ENCODE results near the gene PAQR9.
A peak's percentile ranks its signal among the peaks of the same experiment; 100 is the strongest.

PAQR9 gene

GRCh38 chr3:142999881-143000280, 36.4 kb upstream of the PAQR9 start:
- H2AFZ ChIP-seq (ENCODE audit: low read depth, low read length, severe bottlenecking), result no peak overlapping the region
- peaks cover 34% of the 10 kb centered on the region for H3K79me2 ChIP-seq (ENCODE audit: insufficient read depth, low read length)
- no peak overlapping the region for H3K9ac ChIP-seq (ENCODE audit: low read length)
- no peaks in the 10 kb centered on the region for H3K9me3 ChIP-seq (ENCODE audit: insufficient read depth, low read length)
- no peaks in the 10 kb centered on the region for H3K9me2 ChIP-seq (replicated peaks; ENCODE audit: insufficient read depth, low read length)
- no peak overlapping the region for H3K4me3 ChIP-seq (ENCODE audit: insufficient read depth, low read length, poor library complexity, severe bottlenecking)
- H3K4me2 ChIP-seq (ENCODE audit: low read depth, low read length, poor library complexity, severe bottlenecking), result peak overlapping the region; percentile 64
- no peaks in the 10 kb centered on the region for H3K36me3 ChIP-seq (ENCODE audit: low read length)
- H4K20me1 ChIP-seq (ENCODE audit: low read depth, low read length), result peaks cover 11% of the 10 kb centered on the region
- no peaks in the 10 kb centered on the region for H3F3A ChIP-seq (ENCODE audit: insufficient read depth)
- no peak for TF ChIP-seq EZH2phosphoT487 (conservative IDR thresholded peaks at IDR 0.05; ENCODE audit: low read length)
- TF ChIP-seq CTCF (IDR thresholded peaks at IDR 0.05; ENCODE audit: insufficient read depth, low read length, poor library complexity, severe bottlenecking), result no peak
- H3K27me3 ChIP-seq (ENCODE audit: low read length), result no peaks in the 10 kb centered on the region
- no peak overlapping the region for H3K27ac ChIP-seq (ENCODE audit: low read depth, low read length)

- no peak overlapping the region for H3K27ac ChIP-seq (ENCODE audit: low read depth, low read length)
- H3K4me2 ChIP-seq (ENCODE audit: low read depth, low read length, poor library complexity, severe bottlenecking), result no peak overlapping the region
- no peak overlapping the region for H3K4me3 ChIP-seq (ENCODE audit: insufficient read depth, low read length, poor library complexity, severe bottlenecking)
- no peaks in the 10 kb centered on the region for H3K9me3 ChIP-seq (ENCODE audit: insufficient read depth, low read length)
- H3K36me3 ChIP-seq (ENCODE audit: low read length), result no peaks in the 10 kb centered on the region
- H4K20me1 ChIP-seq (ENCODE audit: low read depth, low read length), result 0 out of 2 replicates have a peak, but pooled peaks cover 6% of the 10 kb centered on the region
- H3K27me3 ChIP-seq (ENCODE audit: low read length), result no peaks in the 10 kb centered on the region
- TF ChIP-seq CTCF (IDR thresholded peaks at IDR 0.05; ENCODE audit: insufficient read depth, low read length, poor library complexity, severe bottlenecking) (no peak), EZH2phosphoT487 (conservative IDR thresholded peaks at IDR 0.05; ENCODE audit: low read length) (no peak)
- H3K9me2 ChIP-seq (replicated peaks; ENCODE audit: insufficient read depth, low read length), result no peaks in the 10 kb centered on the region
- H3F3A ChIP-seq (ENCODE audit: insufficient read depth), result no peaks in the 10 kb centered on the region
- no peak overlapping the region for H2AFZ ChIP-seq (ENCODE audit: low read depth, low read length, severe bottlenecking)
- H3K79me2 ChIP-seq (ENCODE audit: insufficient read depth, low read length), result peaks cover 20% of the 10 kb centered on the region
- H3K9ac ChIP-seq (ENCODE audit: low read length), result no peak overlapping the region
These were observed 35.0 kb upstream of the PAQR9 start for GRCh38 chr3:142998439-142998838.

- Histone ChIP-seq H3K79me2 (ENCODE audit: insufficient read depth, low read length) (peaks cover 9% of the 10 kb centered on the region), H3K9me3 (ENCODE audit: insufficient read depth, low read length) (no peaks in the 10 kb centered on the region), H3F3A (ENCODE audit: insufficient read depth) (no peaks in the 10 kb centered on the region), H3K36me3 (ENCODE audit: low read length) (no peaks in the 10 kb centered on the region), H3K27ac (ENCODE audit: low read depth, low read length) (no peak overlapping the region), H3K9me2 (replicated peaks; ENCODE audit: insufficient read depth, low read length) (no peaks in the 10 kb centered on the region), H4K20me1 (ENCODE audit: low read depth, low read length) (no peaks in the 10 kb centered on the region), H3K4me2 (ENCODE audit: low read depth, low read length, poor library complexity, severe bottlenecking) (no peak overlapping the region), H2AFZ (ENCODE audit: low read depth, low read length, severe bottlenecking) (no peak overlapping the region), H3K27me3 (ENCODE audit: low read length) (no peaks in the 10 kb centered on the region), H3K4me3 (ENCODE audit: insufficient read depth, low read length, poor library complexity, severe bottlenecking) (no peak overlapping the region), H3K9ac (ENCODE audit: low read length) (no peak overlapping the region)
- no peak for TF ChIP-seq EZH2phosphoT487 (conservative IDR thresholded peaks at IDR 0.05; ENCODE audit: low read length)
- TF ChIP-seq CTCF (IDR thresholded peaks at IDR 0.05; ENCODE audit: insufficient read depth, low read length, poor library complexity, severe bottlenecking), result no peak
These were observed 33.9 kb upstream of the PAQR9 start for GRCh38 chr3:142997330-142997729.

Measured in SU-DHL-6 (cell line).